PC-3 (cell line): ENCODE results near the gene SYNGR4. TPM values are rescaled to one million over a fixed set of nuclear protein-coding genes. Genes with fewer than 3 reads are reported as not detected.

ENCODE experiments used
- ATAC-seq: fragments of 200-7000 bp; cut with Tn5 transposase; 2 replicates; pipeline ENCODE4 v1.9.1; 2020; ENCODE audit warnings: mild to moderate bottlenecking, moderate library complexity
- BruUV-seq: library from RNA; stranded (reverse); fragments of 400-500 nt; replicated peaks from 2 replicates; lab custom pipeline; 2021; lab: Mats Ljungman, UMichigan
- CTCF ChIA-PET: fragments of 300-600 bp; sonication (Branson Sonifier 250); formaldehyde crosslinking; loops from one replicate; lab custom pipeline; 2022; ENCODE audit warnings: antibody characterized with exemption; lab: Charles Lee
- POLR2A ChIA-PET: fragments of 300-600 bp; sonication (Branson Sonifier 250); formaldehyde crosslinking; loops from one replicate; lab custom pipeline; 2022; ENCODE audit warnings: antibody characterized with exemption; ENCODE audit not compliant: unreplicated experiment; lab: Charles Lee
- DNase-seq: peaks from one replicate; pipeline ENCODE4 v3.0.0-alpha.2; 2015
- H2AFZ ChIP-seq: fragments of 300-600 bp; sonication (generic); 2 replicates; pipeline ENCODE4 v1.6.0; 2016; ENCODE audit warnings: antibody characterized with exemption, low read length
- H3F3A ChIP-seq: fragments of 300-600 bp; sonication (generic); one replicate; pipeline ENCODE4 v1.6.0; 2017; ENCODE audit warnings: antibody characterized with exemption, low read length, control low read depth, mild to moderate bottlenecking; ENCODE audit not compliant: unreplicated experiment
- H3K27ac ChIP-seq: fragments of 300-600 bp; sonication (generic); 2 replicates; pipeline ENCODE4 v1.5.1; 2016; ENCODE audit warnings: mild to moderate bottlenecking, low read length
- H3K27me3 ChIP-seq: fragments of 300-600 bp; sonication (generic); 2 replicates; pipeline ENCODE4 v1.6.1; 2016; ENCODE audit warnings: low read length, mixed read lengths
- H3K36me3 ChIP-seq: fragments of 300-600 bp; sonication (generic); 2 replicates; pipeline ENCODE4 v1.6.1; 2016; ENCODE audit warnings: low read depth, mixed run types, low read length, mixed read lengths
- H3K4me1 ChIP-seq: fragments of 300-600 bp; sonication (generic); 2 replicates; pipeline ENCODE4 v1.5.1; 2016; ENCODE audit warnings: low read length; ENCODE audit not compliant: insufficient read depth
- H3K4me2 ChIP-seq: fragments of 300-600 bp; sonication (generic); 2 replicates; pipeline ENCODE4 v1.6.0; 2016; ENCODE audit warnings: low read length
- H3K4me3 ChIP-seq: fragments of 300-600 bp; sonication (generic); 2 replicates; pipeline ENCODE4 v1.5.1; 2016; ENCODE audit warnings: mild to moderate bottlenecking, low read length, mixed read lengths
- H3K79me2 ChIP-seq: fragments of 300-600 bp; sonication (generic); 2 replicates; pipeline ENCODE4 v1.6.1; 2017; ENCODE audit warnings: low read length, mixed read lengths
- H3K9ac ChIP-seq: fragments of 300-600 bp; sonication (generic); 2 replicates; pipeline ENCODE4 v1.6.0; 2016; ENCODE audit warnings: mild to moderate bottlenecking, low read length
- H3K9me2 ChIP-seq: fragments of 300-600 bp; sonication (generic); replicated peaks from 2 replicates; pipeline ENCODE4 v1.6.1; 2016; ENCODE audit warnings: mixed run types, low read length, mixed read lengths
- H3K9me3 ChIP-seq: fragments of 300-600 bp; sonication (generic); 2 replicates; pipeline ENCODE4 v1.6.1; 2016; ENCODE audit warnings: low read length, mixed read lengths
- H4K20me1 ChIP-seq: fragments of 300-600 bp; sonication (generic); 2 replicates; pipeline ENCODE4 v1.6.1; 2016; ENCODE audit warnings: low read length, mixed read lengths
- EZH2 ChIP-seq: fragments of 300-600 bp; sonication (generic); IDR thresholded peaks from one replicate; pipeline ENCODE4 v1.6.1; 2017; ENCODE audit warnings: antibody characterized with exemption, mild to moderate bottlenecking, low read length; ENCODE audit not compliant: unreplicated experiment
- EZH2phosphoT487 ChIP-seq: fragments of 300-600 bp; sonication (generic); IDR thresholded peaks from 2 replicates; pipeline ENCODE4 v1.6.1; 2018; ENCODE audit warnings: mild to moderate bottlenecking, antibody characterized with exemption, low read length, borderline replicate concordance
- intact Hi-C: fragments of 100-400 bp; cut with micrococcal nuclease; formaldehyde crosslinking; loops from 2 replicates; pipeline ENCODE4 v1.9.0; 2023
- total RNA-seq: library from RNA; depleted of rRNA; stranded (reverse); fragments of >200 nt; gene quantifications from 2 replicates; pipeline ENCODE4 v1.2.3, GENCODE V29; 2014
- TF ChIP-seq, protein P1 (sequence below): fragments of 300-600 bp; sonication (generic); conservative IDR thresholded peaks from 2 replicates; pipeline ENCODE4 v1.5.1; 2017; ENCODE audit warnings: antibody characterized with exemption, low read depth, mild to moderate bottlenecking, low read length

Gene SYNGR4
- total RNA-seq, 1 experiment from 2014 or later, result not detected

DNA sequence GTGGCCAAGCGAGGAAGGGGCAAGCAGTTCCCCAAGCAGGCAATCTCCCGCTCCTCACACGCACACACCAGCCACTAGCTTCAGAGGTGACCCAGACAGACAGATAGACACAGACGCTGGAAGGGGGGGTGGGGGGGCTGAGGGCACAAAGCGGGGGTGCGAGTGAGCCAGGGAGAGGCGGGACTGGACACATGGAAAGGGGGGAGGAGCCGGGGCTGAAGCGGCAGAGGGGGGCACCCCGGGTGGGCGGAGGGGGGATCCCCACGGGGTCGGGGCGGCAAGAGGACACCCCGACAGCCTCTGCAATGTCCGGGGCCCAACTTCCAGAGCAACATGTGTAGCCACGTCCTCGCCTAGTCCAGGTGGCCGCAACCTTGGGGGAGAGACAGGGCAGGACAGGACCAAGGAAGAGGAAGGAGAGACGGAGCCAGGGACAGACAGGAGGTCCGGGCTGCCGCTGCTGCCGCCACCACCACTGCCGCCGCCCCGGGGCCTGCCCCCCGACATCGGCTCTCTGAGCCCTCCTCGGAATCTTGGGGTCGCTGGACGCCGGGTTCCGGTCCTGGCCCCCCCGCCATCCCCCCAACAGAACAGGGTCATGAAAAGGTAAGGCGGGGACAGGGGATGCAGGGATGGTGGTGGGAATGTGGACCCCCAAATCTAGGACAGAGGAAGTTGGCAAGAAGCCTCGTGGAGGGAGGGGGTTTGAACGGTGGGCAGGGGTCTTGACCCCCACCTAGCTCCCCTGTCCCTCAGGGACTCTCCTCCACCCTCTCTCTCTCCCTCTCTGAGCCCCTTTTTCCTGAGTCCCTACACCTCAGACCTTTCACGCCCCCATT, 30.4 kb downstream of the SYNGR4 start:
- CTCF ChIA-PET, result no interaction called here
- POLR2A ChIA-PET, result no interaction called here
- Histone ChIP-seq H4K20me1 (no peaks in the 10 kb centered on the region), H3K9me2 (no peaks in the 10 kb centered on the region), H3K36me3 (no peaks in the 10 kb centered on the region), H3K4me1 (peaks cover 9% of the 10 kb centered on the region), H3K27ac (no peak overlapping the region), H3K27me3 (no peaks in the 10 kb centered on the region; the same call in 1 of the 2 replicates), H3K9ac (no peak overlapping the region), H3F3A (no peaks in the 10 kb centered on the region), H3K4me2 (peak overlapping the region; percentile 92), H2AFZ (peak overlapping the region; percentile 76), H3K9me3 (no peaks in the 10 kb centered on the region), H3K4me3 (peak overlapping the region; percentile 65), H3K79me2 (peaks cover 17% of the 10 kb centered on the region)
- DNase-seq (no peak), ATAC-seq (no peak)
- TF ChIP-seq EZH2 (no peak), EZH2phosphoT487 (no peak)
- TF ChIP-seq, protein P1, sequence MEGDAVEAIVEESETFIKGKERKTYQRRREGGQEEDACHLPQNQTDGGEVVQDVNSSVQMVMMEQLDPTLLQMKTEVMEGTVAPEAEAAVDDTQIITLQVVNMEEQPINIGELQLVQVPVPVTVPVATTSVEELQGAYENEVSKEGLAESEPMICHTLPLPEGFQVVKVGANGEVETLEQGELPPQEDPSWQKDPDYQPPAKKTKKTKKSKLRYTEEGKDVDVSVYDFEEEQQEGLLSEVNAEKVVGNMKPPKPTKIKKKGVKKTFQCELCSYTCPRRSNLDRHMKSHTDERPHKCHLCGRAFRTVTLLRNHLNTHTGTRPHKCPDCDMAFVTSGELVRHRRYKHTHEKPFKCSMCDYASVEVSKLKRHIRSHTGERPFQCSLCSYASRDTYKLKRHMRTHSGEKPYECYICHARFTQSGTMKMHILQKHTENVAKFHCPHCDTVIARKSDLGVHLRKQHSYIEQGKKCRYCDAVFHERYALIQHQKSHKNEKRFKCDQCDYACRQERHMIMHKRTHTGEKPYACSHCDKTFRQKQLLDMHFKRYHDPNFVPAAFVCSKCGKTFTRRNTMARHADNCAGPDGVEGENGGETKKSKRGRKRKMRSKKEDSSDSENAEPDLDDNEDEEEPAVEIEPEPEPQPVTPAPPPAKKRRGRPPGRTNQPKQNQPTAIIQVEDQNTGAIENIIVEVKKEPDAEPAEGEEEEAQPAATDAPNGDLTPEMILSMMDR, result no peak
- intact Hi-C loops, result loop anchor here (5.0 kb wide), 1 partner anchor 53 kb away; the partner anchor contains the start of gene GRWD1
- BruUV-seq, result no TSS peak

- no peaks in the 10 kb centered on the region for H4K20me1 ChIP-seq
- no peak overlapping the region for H2AFZ ChIP-seq
- no peak for TF ChIP-seq EZH2
- TF ChIP-seq, protein P1, result no peak
- no peak for TF ChIP-seq EZH2phosphoT487
- peak overlapping the region; percentile 92 for H3K4me2 ChIP-seq
- H3K36me3 ChIP-seq, result no peaks in the 10 kb centered on the region
- peak overlapping the region; percentile 58; the same call in 1 of the 2 replicates for H3K4me3 ChIP-seq
- intact Hi-C loops, result no loop called here
- BruUV-seq, result no TSS peak
- H3K4me1 ChIP-seq, result peaks cover 9% of the 10 kb centered on the region
- H3F3A ChIP-seq, result no peaks in the 10 kb centered on the region
- POLR2A ChIA-PET, result no interaction called here
- ATAC-seq, result no peak
- no peaks in the 10 kb centered on the region for H3K9me3 ChIP-seq
- no peak overlapping the region for H3K27ac ChIP-seq
- peaks cover 12% of the 10 kb centered on the region for H3K79me2 ChIP-seq
- DNase-seq, result no peak
- CTCF ChIA-PET, result no interaction called here
- no peaks in the 10 kb centered on the region; the same call in 1 of the 2 replicates for H3K27me3 ChIP-seq
- no peaks in the 10 kb centered on the region for H3K9me2 ChIP-seq
- no peak overlapping the region for H3K9ac ChIP-seq
Observed at GRCh38 chr19:48395170-48395455, 30.9 kb downstream of the SYNGR4 start.

- no peaks in the 10 kb centered on the region for H3F3A ChIP-seq
- no TSS peak for BruUV-seq
- no peaks in the 10 kb centered on the region for H4K20me1 ChIP-seq
- DNase-seq (no peak), ATAC-seq (no peak)
- no peak overlapping the region for H3K9ac ChIP-seq
- intact Hi-C loops, result no loop called here
- H3K9me3 ChIP-seq, result no peaks in the 10 kb centered on the region
- peaks cover 9% of the 10 kb centered on the region for H3K4me1 ChIP-seq
- H2AFZ ChIP-seq, result no peak overlapping the region
- H3K79me2 ChIP-seq, result peaks cover 9% of the 10 kb centered on the region
- ChIA-PET POLR2A (no interaction called here), CTCF (no interaction called here)
- peak overlapping the region; percentile 92; the same call in 1 of the 2 replicates for H3K4me2 ChIP-seq
- no peak overlapping the region for H3K27ac ChIP-seq
- H3K9me2 ChIP-seq, result no peaks in the 10 kb centered on the region
- no peaks in the 10 kb centered on the region for H3K36me3 ChIP-seq
- H3K4me3 ChIP-seq, result no peak overlapping the region
- TF ChIP-seq EZH2 (no peak), EZH2phosphoT487 (no peak)
- TF ChIP-seq, protein P1, result no peak
- H3K27me3 ChIP-seq, result no peaks in the 10 kb centered on the region; the same call in 1 of the 2 replicates
Observed at GRCh38 chr19:48395499-48395898, 31.3 kb downstream of the SYNGR4 start.
